Neutrophil (primary cell): ENCODE results near the gene TCFL5.

Experiments used
- H3K27ac ChIP-seq: fragments of 200-600 bp; sonication (generic); 2 replicates; pipeline ENCODE4 v1.5.1; 2016; ENCODE audit warnings: mild to moderate bottlenecking, moderate library complexity
- H3K27me3 ChIP-seq: fragments of 200-600 bp; sonication (generic); 2 replicates; pipeline ENCODE4 v1.6.0; 2016; ENCODE audit warnings: mild to moderate bottlenecking
- H3K36me3 ChIP-seq: fragments of 200-600 bp; sonication (generic); 2 replicates; pipeline ENCODE4 v1.5.1; 2017
- H3K4me1 ChIP-seq, 2 experiments: fragments of 200-600 bp in 1 of 2; sonication (generic) in 1 of 2; 1 replicate in 1 of 2; 2 replicates in 1 of 2; pipeline versions ENCODE4 v1.5.1 to v1.6.1; 2013 to 2016; ENCODE audit warnings: low read depth in 1 of 2, low read length in 1 of 2, mild to moderate bottlenecking in 1 of 2, moderate library complexity in 1 of 2; ENCODE audit not compliant: control insufficient read depth in 1 of 2, insufficient read depth in 1 of 2
- H3K4me3 ChIP-seq, 2 experiments: fragments of 200-600 bp in 1 of 2; sonication (generic) in 1 of 2; 1 replicate in 1 of 2; 2 replicates in 1 of 2; pipeline ENCODE4 v1.5.1; 2013 to 2016; ENCODE audit warnings: low read depth in 1 of 2, low read length in 1 of 2, mild to moderate bottlenecking in 1 of 2, moderate library complexity in 1 of 2
- H3K9me3 ChIP-seq: fragments of 200-600 bp; sonication (generic); 2 replicates; pipeline ENCODE4 v1.5.1; 2016
- CTCF ChIP-seq: fragments of 200-600 bp; sonication (generic); IDR thresholded peaks from 2 replicates; pipeline ENCODE4 v1.5.1; 2016; ENCODE audit warnings: antibody characterized with exemption

The TCFL5 gene

GRCh38 chr20:62799459-62799858 is 62.2 kb downstream of the TCFL5 start:
- Histone ChIP-seq H3K9me3 (no peaks in the 10 kb centered on the region), H3K4me3 (no peak overlapping the region), H3K27me3 (no peaks in the 10 kb centered on the region), H3K36me3 (peaks cover 30% of the 10 kb centered on the region), H3K4me1 (peaks cover 47 to 51% of the 10 kb centered on the region in 2 experiments), H3K27ac (no peak overlapping the region)
- no peak for TF ChIP-seq CTCF

- Histone ChIP-seq H3K4me1 (peaks cover 45 to 49% of the 10 kb centered on the region in 2 experiments), H3K27ac (no peak overlapping the region), H3K36me3 (peaks cover 30% of the 10 kb centered on the region), H3K4me3 (no peak overlapping the region), H3K27me3 (no peaks in the 10 kb centered on the region), H3K9me3 (no peaks in the 10 kb centered on the region)
- no peak for TF ChIP-seq CTCF
Observed at GRCh38 chr20:62799036-62799435, 62.6 kb downstream of the TCFL5 start.

DNA sequence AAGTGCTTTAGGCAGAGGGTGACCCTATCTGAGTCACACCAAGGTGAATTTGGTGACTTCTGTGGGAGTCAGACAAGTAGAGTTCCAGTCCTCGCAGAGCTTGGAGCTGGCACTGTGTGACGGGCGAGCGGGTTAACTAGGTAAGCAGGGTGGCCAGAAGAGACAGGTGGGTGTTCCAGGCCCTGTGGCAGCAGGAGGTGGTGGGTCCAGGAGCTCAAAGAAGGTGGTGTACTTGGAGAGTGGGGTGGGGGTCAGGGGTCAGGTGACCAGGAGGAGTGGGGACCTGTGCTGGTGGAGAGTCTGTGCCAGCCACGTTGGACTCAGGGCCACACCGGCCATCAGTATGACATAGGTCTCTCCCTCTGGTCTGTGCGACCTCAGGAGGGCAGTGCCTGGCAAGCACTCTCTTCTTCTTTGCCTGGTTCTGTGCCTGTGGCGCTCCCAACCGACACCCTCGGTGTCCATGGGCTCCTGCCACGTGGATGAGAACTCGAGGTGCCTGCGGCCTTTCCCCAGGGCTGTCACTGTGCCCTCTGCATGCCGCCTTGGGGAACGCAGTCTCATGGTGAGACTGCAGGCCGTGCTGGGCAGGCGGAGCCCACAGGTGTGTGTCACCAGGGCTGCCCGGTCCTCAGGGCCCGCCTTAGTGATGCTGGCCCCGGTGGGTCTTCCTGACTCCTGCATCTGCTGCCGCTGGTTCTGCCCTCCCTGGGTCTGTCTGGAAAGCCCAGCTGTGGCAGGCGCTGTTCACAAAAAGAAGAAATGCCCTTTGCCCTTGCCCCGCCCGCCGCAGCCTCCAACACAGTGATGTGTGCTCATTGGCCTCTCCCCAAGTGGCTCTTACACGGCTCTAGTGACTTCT is 63.7 kb downstream of the TCFL5 start:
- Histone ChIP-seq H3K27me3 (no peaks in the 10 kb centered on the region), H3K4me1 (peaks cover 40 to 48% of the 10 kb centered on the region in 2 experiments), H3K36me3 (peaks cover 30% of the 10 kb centered on the region), H3K9me3 (no peaks in the 10 kb centered on the region), H3K4me3 (no peak overlapping the region), H3K27ac (peak overlapping the region; percentile 92)
- TF ChIP-seq CTCF, result no peak

DNA sequence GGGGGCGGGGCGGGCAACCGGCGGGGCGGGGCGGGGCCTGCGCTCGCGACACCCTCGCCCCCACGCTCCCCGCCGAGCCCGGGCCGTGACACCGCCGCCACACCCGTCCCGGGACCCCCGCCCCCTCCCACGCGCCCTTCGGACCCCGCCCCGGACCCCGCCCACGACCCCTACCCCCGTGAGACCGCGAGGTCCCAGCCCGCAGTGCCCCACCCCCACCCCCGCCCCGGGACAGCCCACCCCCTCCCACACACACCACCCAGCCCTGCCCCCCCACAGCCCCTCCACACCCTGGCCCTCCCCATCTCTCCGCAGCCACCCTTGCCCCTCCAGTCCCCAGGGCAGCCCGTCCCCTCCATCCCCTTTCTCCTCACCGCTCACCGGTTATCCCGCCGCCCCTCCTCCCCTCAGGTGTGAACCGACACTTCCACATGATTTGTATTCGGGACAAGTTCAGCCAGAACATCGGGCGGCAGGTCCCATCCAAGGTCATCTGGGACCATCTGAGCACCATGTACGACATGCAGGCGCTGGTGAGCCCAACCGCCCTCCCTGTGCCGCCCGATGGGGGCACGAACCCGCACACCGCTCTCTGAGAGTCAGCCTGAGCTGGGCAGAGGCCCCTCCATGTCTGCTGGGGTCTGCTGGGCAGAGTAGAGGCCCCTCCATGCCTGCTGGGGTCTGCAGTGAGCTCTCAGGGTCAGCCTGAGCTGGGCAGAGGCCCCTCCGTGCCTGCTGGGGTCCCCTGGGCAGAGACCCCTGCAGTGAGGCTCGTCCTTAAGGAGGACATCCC is 64.7 kb downstream of the TCFL5 start:
- no peaks in the 10 kb centered on the region for H3K27me3 ChIP-seq
- peaks cover 30% of the 10 kb centered on the region for H3K36me3 ChIP-seq
- peaks cover 30 to 38% of the 10 kb centered on the region in 2 experiments for H3K4me1 ChIP-seq
- TF ChIP-seq CTCF, result no peak
- no peaks in the 10 kb centered on the region for H3K9me3 ChIP-seq
- peak overlapping the region; percentile 92 for H3K27ac ChIP-seq
- H3K4me3 ChIP-seq, result peak overlapping the region; percentile 69 to 72

- H3K4me1 ChIP-seq, result peaks cover 29 to 44% of the 10 kb centered on the region in 2 experiments
- no peaks in the 10 kb centered on the region for H3K27me3 ChIP-seq
- peak overlapping the region; percentile 92 for H3K27ac ChIP-seq
- peaks cover 19% of the 10 kb centered on the region for H3K36me3 ChIP-seq
- H3K9me3 ChIP-seq, result no peaks in the 10 kb centered on the region
- H3K4me3 ChIP-seq, result peak overlapping the region; percentile 69 to 72
- TF ChIP-seq CTCF, result no peak
Observed at GRCh38 chr20:62795023-62795761, 66.4 kb downstream of the TCFL5 start.
